ENCODE measurements around the gene DSC2.

GRCh38 chr18:31116853-31117595 is 14.8 kb upstream of the DSC2 start:
- no peak for TF ChIP-seq CTCF (IDR thresholded peaks at IDR 0.05; ENCODE audit: insufficient read depth, low read depth, low read length)
- TF ChIP-seq EZH2 (IDR thresholded peaks at IDR 0.05; ENCODE audit: insufficient read depth, low read length), result no peak
